ENCODE measurements around the gene PRSS35. TPM values are rescaled to one million over a fixed set of nuclear protein-coding genes. Genes with fewer than 3 reads are reported as not detected.
A peak's percentile ranks its signal among the peaks of the same experiment; 100 is the strongest.

The PRSS35 gene, protein sequence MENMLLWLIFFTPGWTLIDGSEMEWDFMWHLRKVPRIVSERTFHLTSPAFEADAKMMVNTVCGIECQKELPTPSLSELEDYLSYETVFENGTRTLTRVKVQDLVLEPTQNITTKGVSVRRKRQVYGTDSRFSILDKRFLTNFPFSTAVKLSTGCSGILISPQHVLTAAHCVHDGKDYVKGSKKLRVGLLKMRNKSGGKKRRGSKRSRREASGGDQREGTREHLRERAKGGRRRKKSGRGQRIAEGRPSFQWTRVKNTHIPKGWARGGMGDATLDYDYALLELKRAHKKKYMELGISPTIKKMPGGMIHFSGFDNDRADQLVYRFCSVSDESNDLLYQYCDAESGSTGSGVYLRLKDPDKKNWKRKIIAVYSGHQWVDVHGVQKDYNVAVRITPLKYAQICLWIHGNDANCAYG
- total RNA-seq (2021), result 2.7 to 6.7 TPM (median 3.1 TPM) in 3 replicates
- percentile 44 among the genes with signal in this experiment for Bru-seq, nascent RNA
- long read RNA-seq, experiment 1, transcript PRSS35-201 (2 exons, 2,440 nt), result major isoform, 15 of 18 reads
- long read RNA-seq, experiment 1, partial matches to known transcripts, result 0 of 18 reads
- long read RNA-seq, experiment 1, other reads (novel, unspliced or antisense), result 3 of 18 reads
- long read RNA-seq, experiment 2, partial matches to known transcripts, result 0 of 7 reads
- long read RNA-seq, experiment 2, other reads (novel, unspliced or antisense), result 3 of 7 reads
- long read RNA-seq, experiment 3, transcript PRSS35-201 (2 exons, 2,440 nt), result major isoform, 8 of 14 reads
- long read RNA-seq, experiment 3, partial matches to known transcripts, result 4 of 14 reads
- long read RNA-seq, experiment 3, other reads (novel, unspliced or antisense), result 2 of 14 reads

DNA sequence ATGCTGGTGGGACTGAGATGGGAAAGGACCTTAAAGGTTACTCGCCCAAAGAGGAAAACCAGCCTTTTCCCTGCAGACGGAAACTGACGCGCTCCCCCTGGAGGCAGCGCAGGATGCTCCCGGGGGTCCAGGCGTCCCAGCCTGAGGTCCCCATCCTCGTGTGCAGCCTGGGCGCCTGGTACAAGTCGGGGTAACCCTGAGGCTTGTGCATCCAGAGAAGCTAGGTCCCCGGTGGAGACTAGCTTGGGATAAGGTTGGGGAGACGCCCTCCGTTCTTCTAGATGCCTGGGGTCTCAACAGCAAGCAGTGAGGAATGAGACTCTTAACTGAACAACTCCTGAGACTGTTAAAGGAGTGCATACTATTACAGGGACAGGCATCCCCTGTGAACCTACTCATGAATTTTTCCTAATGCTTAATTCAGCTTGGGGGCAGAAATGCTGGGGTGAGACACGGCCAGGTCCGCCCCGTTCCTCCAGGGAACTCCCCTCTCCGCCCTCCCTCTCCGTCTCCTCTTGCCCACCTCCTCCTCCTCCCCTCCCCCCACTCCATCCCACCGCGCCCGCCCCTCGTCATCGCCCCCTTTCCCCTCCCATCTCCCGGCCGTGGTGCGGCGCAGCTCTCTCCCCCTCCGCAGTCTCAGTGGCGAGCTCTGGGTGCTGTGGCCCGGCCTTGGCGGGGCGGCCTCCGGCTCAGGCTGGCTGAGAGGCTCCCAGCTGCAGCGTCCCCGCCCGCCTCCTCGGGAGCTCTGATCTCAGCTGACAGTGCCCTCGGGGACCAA is at the start of gene PRSS35:
PRSS35 (plus strand) TSS at position 634 of the 781 bp plus-strand sequence. CDS start 10,908 bp downstream, outside the sequence.
- no peak for TF ChIP-seq NR1H2 (CRISPR knock-in tag; IDR thresholded peaks at IDR 0.05)
- TF ChIP-seq, protein P1, sequence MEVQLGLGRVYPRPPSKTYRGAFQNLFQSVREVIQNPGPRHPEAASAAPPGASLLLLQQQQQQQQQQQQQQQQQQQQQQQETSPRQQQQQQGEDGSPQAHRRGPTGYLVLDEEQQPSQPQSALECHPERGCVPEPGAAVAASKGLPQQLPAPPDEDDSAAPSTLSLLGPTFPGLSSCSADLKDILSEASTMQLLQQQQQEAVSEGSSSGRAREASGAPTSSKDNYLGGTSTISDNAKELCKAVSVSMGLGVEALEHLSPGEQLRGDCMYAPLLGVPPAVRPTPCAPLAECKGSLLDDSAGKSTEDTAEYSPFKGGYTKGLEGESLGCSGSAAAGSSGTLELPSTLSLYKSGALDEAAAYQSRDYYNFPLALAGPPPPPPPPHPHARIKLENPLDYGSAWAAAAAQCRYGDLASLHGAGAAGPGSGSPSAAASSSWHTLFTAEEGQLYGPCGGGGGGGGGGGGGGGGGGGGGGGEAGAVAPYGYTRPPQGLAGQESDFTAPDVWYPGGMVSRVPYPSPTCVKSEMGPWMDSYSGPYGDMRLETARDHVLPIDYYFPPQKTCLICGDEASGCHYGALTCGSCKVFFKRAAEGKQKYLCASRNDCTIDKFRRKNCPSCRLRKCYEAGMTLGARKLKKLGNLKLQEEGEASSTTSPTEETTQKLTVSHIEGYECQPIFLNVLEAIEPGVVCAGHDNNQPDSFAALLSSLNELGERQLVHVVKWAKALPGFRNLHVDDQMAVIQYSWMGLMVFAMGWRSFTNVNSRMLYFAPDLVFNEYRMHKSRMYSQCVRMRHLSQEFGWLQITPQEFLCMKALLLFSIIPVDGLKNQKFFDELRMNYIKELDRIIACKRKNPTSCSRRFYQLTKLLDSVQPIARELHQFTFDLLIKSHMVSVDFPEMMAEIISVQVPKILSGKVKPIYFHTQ (CRISPR knock-in tag; IDR thresholded peaks at IDR 0.05), result no peak
- no peak for TF ChIP-seq CREB1 (CRISPR knock-in tag; IDR thresholded peaks at IDR 0.05)
- TF ChIP-seq, protein P2, sequence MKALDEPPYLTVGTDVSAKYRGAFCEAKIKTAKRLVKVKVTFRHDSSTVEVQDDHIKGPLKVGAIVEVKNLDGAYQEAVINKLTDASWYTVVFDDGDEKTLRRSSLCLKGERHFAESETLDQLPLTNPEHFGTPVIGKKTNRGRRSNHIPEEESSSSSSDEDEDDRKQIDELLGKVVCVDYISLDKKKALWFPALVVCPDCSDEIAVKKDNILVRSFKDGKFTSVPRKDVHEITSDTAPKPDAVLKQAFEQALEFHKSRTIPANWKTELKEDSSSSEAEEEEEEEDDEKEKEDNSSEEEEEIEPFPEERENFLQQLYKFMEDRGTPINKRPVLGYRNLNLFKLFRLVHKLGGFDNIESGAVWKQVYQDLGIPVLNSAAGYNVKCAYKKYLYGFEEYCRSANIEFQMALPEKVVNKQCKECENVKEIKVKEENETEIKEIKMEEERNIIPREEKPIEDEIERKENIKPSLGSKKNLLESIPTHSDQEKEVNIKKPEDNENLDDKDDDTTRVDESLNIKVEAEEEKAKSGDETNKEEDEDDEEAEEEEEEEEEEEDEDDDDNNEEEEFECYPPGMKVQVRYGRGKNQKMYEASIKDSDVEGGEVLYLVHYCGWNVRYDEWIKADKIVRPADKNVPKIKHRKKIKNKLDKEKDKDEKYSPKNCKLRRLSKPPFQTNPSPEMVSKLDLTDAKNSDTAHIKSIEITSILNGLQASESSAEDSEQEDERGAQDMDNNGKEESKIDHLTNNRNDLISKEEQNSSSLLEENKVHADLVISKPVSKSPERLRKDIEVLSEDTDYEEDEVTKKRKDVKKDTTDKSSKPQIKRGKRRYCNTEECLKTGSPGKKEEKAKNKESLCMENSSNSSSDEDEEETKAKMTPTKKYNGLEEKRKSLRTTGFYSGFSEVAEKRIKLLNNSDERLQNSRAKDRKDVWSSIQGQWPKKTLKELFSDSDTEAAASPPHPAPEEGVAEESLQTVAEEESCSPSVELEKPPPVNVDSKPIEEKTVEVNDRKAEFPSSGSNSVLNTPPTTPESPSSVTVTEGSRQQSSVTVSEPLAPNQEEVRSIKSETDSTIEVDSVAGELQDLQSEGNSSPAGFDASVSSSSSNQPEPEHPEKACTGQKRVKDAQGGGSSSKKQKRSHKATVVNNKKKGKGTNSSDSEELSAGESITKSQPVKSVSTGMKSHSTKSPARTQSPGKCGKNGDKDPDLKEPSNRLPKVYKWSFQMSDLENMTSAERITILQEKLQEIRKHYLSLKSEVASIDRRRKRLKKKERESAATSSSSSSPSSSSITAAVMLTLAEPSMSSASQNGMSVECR (CRISPR knock-in tag; IDR thresholded peaks at IDR 0.05; ENCODE audit: borderline replicate concordance), result peak; percentile 45; the same call in 1 of the 2 replicates
- 0 out of 2 replicates have a peak, but pooled peaks have one; percentile 33 for TF ChIP-seq SMAD3 (CRISPR knock-in tag; IDR thresholded peaks at IDR 0.05; ENCODE audit: borderline replicate concordance)
- TF ChIP-seq KAT7 (CRISPR knock-in tag; IDR thresholded peaks at IDR 0.05; ENCODE audit: borderline replicate concordance), result peak; percentile 33; the same call in 1 of the 2 replicates
- TF ChIP-seq CTCF (IDR thresholded peaks at IDR 0.05), result peak; percentile 62
- TF ChIP-seq SP1 (CRISPR knock-in tag; conservative IDR thresholded peaks at IDR 0.05), result peak; percentile 29
- TF ChIP-seq, protein P3, sequence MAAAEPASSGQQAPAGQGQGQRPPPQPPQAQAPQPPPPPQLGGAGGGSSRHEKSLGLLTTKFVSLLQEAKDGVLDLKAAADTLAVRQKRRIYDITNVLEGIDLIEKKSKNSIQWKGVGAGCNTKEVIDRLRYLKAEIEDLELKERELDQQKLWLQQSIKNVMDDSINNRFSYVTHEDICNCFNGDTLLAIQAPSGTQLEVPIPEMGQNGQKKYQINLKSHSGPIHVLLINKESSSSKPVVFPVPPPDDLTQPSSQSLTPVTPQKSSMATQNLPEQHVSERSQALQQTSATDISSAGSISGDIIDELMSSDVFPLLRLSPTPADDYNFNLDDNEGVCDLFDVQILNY (CRISPR knock-in tag; IDR thresholded peaks at IDR 0.05), result 0 out of 2 replicates have a peak, but pooled peaks have one; percentile 31
- TF ChIP-seq RELA (CRISPR knock-in tag; IDR thresholded peaks at IDR 0.05; ENCODE audit: borderline replicate concordance), result no peak
- TF ChIP-seq, protein P4, sequence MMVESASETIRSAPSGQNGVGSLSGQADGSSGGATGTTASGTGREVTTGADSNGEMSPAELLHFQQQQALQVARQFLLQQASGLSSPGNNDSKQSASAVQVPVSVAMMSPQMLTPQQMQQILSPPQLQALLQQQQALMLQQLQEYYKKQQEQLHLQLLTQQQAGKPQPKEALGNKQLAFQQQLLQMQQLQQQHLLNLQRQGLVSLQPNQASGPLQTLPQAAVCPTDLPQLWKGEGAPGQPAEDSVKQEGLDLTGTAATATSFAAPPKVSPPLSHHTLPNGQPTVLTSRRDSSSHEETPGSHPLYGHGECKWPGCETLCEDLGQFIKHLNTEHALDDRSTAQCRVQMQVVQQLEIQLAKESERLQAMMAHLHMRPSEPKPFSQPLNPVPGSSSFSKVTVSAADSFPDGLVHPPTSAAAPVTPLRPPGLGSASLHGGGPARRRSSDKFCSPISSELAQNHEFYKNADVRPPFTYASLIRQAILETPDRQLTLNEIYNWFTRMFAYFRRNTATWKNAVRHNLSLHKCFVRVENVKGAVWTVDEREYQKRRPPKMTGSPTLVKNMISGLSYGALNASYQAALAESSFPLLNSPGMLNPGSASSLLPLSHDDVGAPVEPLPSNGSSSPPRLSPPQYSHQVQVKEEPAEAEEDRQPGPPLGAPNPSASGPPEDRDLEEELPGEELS (CRISPR knock-in tag; IDR thresholded peaks at IDR 0.05), result no peak
- Mint-ChIP-seq H3K4me3 (peak within 1 kb of the TSS; percentile 87), H3K27me3 (ENCODE audit: low read depth) (peaks cover 3% of the 10 kb centered on the region; the same call in 1 of the 2 replicates), H3K4me1 (peaks cover 26% of the 10 kb centered on the region), H3K9me3 (no peaks in the 10 kb centered on the region), H3K27ac (peak within 1 kb of the TSS; percentile 46), H3K36me3 (no peaks in the 10 kb centered on the region)
- ChIA-PET POLR2A (interaction anchor here (0.8 to 1.5 kb wide), 3 partner anchors 12 to 319 kb away, joined by 3 to 6 read pairs (median 3); partner anchors contain the start of genes PGM3 and RWDD2A), CTCF (interaction anchor here (0.6 to 6.8 kb wide), 20 partner anchors 9 to 698 kb away, joined by 3 to 47 read pairs (median 6); partner anchors contain the start of genes DOP1A, ME1, RWDD2A and UBE3D)
- DNase-seq (ENCODE audit: low spot score) (peak; percentile 85), ATAC-seq (peak; percentile 93)
